HepG2 (cell line): ENCODE measurements around the gene MMP24OS. TPM values are rescaled to one million over a fixed set of nuclear protein-coding genes. Genes with fewer than 3 reads are reported as not detected.

Experiments
- ATAD3A ChIP-seq: sonication (generic); formaldehyde crosslinking; IDR thresholded peaks from 2 replicates; pipeline ENCODE4 v1.4.0; 2020; ENCODE audit warnings: missing genetic modification reagents
- BCL6 ChIP-seq: IDR thresholded peaks from 2 replicates; pipeline ENCODE4 v1.6.1; 2016; ENCODE audit warnings: missing genetic modification reagents, missing compliant biosample characterization
- JDP2 ChIP-seq: sonication (generic); formaldehyde crosslinking; IDR thresholded peaks from 2 replicates; pipeline ENCODE4 v1.8.1; 2022; ENCODE audit warnings: missing genetic modification reagents, borderline replicate concordance
- KAT8 ChIP-seq: IDR thresholded peaks from 2 replicates; pipeline ENCODE4 v1.6.1; 2016; ENCODE audit warnings: missing genetic modification reagents, missing compliant biosample characterization
- KMT2B ChIP-seq: IDR thresholded peaks from 2 replicates; pipeline ENCODE4 v1.6.1; 2016; ENCODE audit warnings: missing genetic modification reagents, missing compliant biosample characterization
- MIER3 ChIP-seq: IDR thresholded peaks from 2 replicates; pipeline ENCODE4 v1.6.1; 2016; ENCODE audit warnings: missing compliant biosample characterization, borderline replicate concordance
- NONO ChIP-seq, 2 experiments: fragments of 450-650 bp in 1 of 2; sonication (generic) in 1 of 2; formaldehyde crosslinking in 1 of 2; IDR thresholded peaks in 1 of 2; conservative IDR thresholded peaks in 1 of 2; 2 replicates each; pipeline versions ENCODE4 v1.6.1 to v1.8.0; 2017 to 2022; ENCODE audit warnings: mild to moderate bottlenecking in 1 of 2, missing genetic modification reagents in 1 of 2, moderate library complexity in 1 of 2
- PAX8 ChIP-seq: sonication (generic); formaldehyde crosslinking; IDR thresholded peaks from 2 replicates; pipeline ENCODE4 v1.8.0; 2022; ENCODE audit warnings: mild to moderate bottlenecking, missing genetic modification reagents, borderline replicate concordance
- SETDB1 ChIP-seq: sonication (generic); formaldehyde crosslinking; IDR thresholded peaks from 2 replicates; pipeline ENCODE4 v1.5.1; 2020; ENCODE audit warnings: missing genetic modification reagents, mild to moderate bottlenecking, borderline replicate concordance
- ZNF253 ChIP-seq: sonication (generic); formaldehyde crosslinking; IDR thresholded peaks from 2 replicates; pipeline ENCODE4 v1.8.0; 2022; ENCODE audit warnings: mild to moderate bottlenecking, missing genetic modification reagents, borderline replicate concordance
- ZNF614 ChIP-seq: IDR thresholded peaks from 2 replicates; pipeline ENCODE4 v1.6.1; 2018; ENCODE audit warnings: missing biosample characterization, missing genetic modification reagents, inconsistent platforms, borderline replicate concordance
- polyA plus RNA-seq, 8 experiments: library from polyadenylated mRNA; depleted of rRNA in 3 of 8; stranded (reverse) in 7 of 8; unstranded in 1 of 8; fragments of >200 nt; fragmentation: Illumina TruSeq in 4 of 8; extraction: Trizol in 4 of 8; gene quantifications; 2 replicates each; pipeline versions ENCODE4 v1.2.1 to v1.2.3, GENCODE V29; 2011 to 2016; ENCODE audit warnings: low read depth in 4 of 8, missing spikeins in 1 of 8, mixed read lengths in 1 of 8; ENCODE audit not compliant: insufficient read depth in 1 of 8
- total RNA-seq, 5 experiments: library from RNA; depleted of rRNA; stranded (reverse); fragments of >200 nt; fragmentation: Illumina TruSeq; extraction: Trizol; gene quantifications; 2 replicates each; pipeline ENCODE4 v1.2.3, GENCODE V29; 2016; ENCODE audit warnings: low read depth in 1 of 5
- TF ChIP-seq, protein P1 (sequence below): sonication (generic); formaldehyde crosslinking; IDR thresholded peaks from 2 replicates; pipeline ENCODE4 v1.5.1; 2020; ENCODE audit warnings: mild to moderate bottlenecking, moderate library complexity, missing genetic modification reagents
- TF ChIP-seq, protein P2 (sequence below): sonication (generic); formaldehyde crosslinking; conservative IDR thresholded peaks from 2 replicates; pipeline ENCODE4 v1.8.1; 2023; ENCODE audit warnings: missing genetic modification reagents
- TF ChIP-seq, protein P3 (sequence below): sonication (generic); formaldehyde crosslinking; IDR thresholded peaks from 2 replicates; pipeline ENCODE4 v1.5.0; 2020; ENCODE audit warnings: mild to moderate bottlenecking, missing genetic modification reagents, borderline replicate concordance
- TF ChIP-seq, protein P4 (sequence below): sonication (generic); formaldehyde crosslinking; IDR thresholded peaks from 2 replicates; pipeline ENCODE4 v1.4.0; 2020; ENCODE audit warnings: missing genetic modification reagents; ENCODE audit errors: not compliant biosample characterization
- TF ChIP-seq, protein P5 (sequence below): sonication (generic); formaldehyde crosslinking; IDR thresholded peaks from 2 replicates; pipeline ENCODE4 v1.5.1; 2020; ENCODE audit warnings: mild to moderate bottlenecking, missing genetic modification reagents, moderate library complexity

Gene MMP24OS
- total and polyA plus RNA-seq, 2 of the 13 experiments (the other 11 are each of a cell fraction or from before 2014, with no cell fraction given), result 6.0 to 8.5 TPM

DNA sequence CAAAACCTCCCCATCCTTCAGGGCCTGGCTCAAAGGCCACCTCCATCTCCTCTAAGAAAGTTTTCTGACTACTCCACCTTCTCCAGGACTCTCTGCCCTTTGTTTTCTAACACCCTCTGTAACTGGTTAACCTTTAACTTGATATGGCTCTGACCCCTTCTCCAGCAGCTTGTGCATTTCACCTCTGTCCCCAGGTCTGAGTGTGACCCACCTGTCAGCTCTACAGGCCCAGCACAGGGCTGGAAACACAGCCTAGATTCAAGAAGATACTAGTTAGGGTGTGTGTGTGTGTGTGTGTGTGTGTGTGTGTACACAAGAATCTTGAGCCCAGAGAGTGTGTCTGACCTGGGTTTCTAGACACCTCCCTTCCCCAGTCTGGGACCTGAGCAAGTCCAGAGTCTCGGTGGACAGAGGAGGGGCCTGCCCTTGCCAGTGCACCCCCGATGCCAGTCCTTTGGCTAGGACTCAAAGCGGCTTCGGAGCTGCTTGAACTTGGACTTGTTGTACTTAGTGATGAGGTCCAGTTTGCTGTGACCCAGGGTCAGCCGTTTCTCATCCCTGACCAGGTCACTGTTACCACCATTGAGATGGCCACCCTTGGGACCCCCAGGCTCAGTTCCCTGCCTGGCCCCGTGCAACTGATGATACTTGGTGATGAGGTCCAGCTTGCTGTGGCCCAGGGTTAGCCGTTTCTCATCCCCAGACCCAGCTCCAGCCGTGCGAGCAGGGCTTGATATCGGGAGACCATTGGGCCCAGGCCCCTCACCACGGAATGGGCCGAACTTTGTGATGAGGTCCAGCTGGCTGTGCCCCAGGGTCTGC is 8.4 kb upstream of the MMP24OS start (continued):
- TF ChIP-seq, protein P1, sequence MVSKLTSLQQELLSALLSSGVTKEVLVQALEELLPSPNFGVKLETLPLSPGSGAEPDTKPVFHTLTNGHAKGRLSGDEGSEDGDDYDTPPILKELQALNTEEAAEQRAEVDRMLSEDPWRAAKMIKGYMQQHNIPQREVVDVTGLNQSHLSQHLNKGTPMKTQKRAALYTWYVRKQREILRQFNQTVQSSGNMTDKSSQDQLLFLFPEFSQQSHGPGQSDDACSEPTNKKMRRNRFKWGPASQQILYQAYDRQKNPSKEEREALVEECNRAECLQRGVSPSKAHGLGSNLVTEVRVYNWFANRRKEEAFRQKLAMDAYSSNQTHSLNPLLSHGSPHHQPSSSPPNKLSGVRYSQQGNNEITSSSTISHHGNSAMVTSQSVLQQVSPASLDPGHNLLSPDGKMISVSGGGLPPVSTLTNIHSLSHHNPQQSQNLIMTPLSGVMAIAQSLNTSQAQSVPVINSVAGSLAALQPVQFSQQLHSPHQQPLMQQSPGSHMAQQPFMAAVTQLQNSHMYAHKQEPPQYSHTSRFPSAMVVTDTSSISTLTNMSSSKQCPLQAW (CRISPR knock-in tag), result peak; percentile 99
- TF ChIP-seq, protein P2, sequence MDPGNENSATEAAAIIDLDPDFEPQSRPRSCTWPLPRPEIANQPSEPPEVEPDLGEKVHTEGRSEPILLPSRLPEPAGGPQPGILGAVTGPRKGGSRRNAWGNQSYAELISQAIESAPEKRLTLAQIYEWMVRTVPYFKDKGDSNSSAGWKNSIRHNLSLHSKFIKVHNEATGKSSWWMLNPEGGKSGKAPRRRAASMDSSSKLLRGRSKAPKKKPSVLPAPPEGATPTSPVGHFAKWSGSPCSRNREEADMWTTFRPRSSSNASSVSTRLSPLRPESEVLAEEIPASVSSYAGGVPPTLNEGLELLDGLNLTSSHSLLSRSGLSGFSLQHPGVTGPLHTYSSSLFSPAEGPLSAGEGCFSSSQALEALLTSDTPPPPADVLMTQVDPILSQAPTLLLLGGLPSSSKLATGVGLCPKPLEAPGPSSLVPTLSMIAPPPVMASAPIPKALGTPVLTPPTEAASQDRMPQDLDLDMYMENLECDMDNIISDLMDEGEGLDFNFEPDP (CRISPR knock-in tag), result peak; percentile 96; the same call in 1 of the 2 replicates
- TF ChIP-seq, protein P3, sequence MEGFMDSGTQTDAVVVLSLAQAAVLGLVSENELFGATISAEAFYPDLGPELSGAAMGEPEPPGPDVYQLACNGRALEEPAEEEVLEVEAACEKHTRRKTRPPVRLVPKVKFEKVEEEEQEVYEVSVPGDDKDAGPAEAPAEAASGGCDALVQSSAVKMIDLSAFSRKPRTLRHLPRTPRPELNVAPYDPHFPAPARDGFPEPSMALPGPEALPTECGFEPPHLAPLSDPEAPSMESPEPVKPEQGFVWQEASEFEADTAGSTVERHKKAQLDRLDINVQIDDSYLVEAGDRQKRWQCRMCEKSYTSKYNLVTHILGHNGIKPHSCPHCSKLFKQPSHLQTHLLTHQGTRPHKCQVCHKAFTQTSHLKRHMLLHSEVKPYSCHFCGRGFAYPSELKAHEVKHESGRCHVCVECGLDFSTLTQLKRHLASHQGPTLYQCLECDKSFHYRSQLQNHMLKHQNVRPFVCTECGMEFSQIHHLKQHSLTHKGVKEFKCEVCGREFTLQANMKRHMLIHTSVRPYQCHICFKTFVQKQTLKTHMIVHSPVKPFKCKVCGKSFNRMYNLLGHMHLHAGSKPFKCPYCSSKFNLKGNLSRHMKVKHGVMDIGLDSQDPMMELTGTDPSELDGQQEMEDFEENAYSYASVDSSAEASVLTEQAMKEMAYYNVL (CRISPR knock-in tag), result no peak
- TF ChIP-seq JDP2 (no peak), KAT8 (peak; percentile 46), SETDB1 (CRISPR knock-in tag) (no peak), KMT2B (CRISPR knock-in tag) (no peak), ATAD3A (CRISPR knock-in tag) (no peak), ZNF253 (CRISPR knock-in tag) (0 out of 2 replicates have a peak, but pooled peaks have one; percentile 59), NONO (IDR thresholded peaks at IDR 0.05) (no peak), NONO (CRISPR knock-in tag; conservative IDR thresholded peaks at IDR 0.05) (peak; percentile 14; the same call in 1 of the 2 replicates), ZNF614 (peak; percentile 56; the same call in 1 of the 2 replicates), MIER3 (CRISPR knock-in tag) (no peak; the same call in 1 of the 2 replicates), BCL6 (CRISPR knock-in tag) (peak; percentile 44; the same call in 1 of the 2 replicates), PAX8 (CRISPR knock-in tag) (no peak)
- TF ChIP-seq, protein P4, sequence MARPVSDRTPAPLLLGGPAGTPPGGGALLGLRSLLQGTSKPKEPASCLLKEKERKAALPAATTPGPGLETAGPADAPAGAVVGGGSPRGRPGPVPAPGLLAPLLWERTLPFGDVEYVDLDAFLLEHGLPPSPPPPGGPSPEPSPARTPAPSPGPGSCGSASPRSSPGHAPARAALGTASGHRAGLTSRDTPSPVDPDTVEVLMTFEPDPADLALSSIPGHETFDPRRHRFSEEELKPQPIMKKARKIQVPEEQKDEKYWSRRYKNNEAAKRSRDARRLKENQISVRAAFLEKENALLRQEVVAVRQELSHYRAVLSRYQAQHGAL (CRISPR knock-in tag), result no peak
- TF ChIP-seq, protein P5, sequence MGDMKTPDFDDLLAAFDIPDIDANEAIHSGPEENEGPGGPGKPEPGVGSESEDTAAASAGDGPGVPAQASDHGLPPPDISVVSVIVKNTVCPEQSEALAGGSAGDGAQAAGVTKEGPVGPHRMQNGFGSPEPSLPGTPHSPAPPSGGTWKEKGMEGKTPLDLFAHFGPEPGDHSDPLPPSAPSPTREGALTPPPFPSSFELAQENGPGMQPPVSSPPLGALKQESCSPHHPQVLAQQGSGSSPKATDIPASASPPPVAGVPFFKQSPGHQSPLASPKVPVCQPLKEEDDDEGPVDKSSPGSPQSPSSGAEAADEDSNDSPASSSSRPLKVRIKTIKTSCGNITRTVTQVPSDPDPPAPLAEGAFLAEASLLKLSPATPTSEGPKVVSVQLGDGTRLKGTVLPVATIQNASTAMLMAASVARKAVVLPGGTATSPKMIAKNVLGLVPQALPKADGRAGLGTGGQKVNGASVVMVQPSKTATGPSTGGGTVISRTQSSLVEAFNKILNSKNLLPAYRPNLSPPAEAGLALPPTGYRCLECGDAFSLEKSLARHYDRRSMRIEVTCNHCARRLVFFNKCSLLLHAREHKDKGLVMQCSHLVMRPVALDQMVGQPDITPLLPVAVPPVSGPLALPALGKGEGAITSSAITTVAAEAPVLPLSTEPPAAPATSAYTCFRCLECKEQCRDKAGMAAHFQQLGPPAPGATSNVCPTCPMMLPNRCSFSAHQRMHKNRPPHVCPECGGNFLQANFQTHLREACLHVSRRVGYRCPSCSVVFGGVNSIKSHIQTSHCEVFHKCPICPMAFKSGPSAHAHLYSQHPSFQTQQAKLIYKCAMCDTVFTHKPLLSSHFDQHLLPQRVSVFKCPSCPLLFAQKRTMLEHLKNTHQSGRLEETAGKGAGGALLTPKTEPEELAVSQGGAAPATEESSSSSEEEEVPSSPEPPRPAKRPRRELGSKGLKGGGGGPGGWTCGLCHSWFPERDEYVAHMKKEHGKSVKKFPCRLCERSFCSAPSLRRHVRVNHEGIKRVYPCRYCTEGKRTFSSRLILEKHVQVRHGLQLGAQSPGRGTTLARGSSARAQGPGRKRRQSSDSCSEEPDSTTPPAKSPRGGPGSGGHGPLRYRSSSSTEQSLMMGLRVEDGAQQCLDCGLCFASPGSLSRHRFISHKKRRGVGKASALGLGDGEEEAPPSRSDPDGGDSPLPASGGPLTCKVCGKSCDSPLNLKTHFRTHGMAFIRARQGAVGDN (CRISPR knock-in tag), result peak; percentile 70
